ENCODE data around the gene SEMA3F.

- TF ChIP-seq CTCF (IDR thresholded peaks at IDR 0.05) (no peak), POLR2A (IDR thresholded peaks at IDR 0.05) (no peak)
Observed at GRCh38 chr3:50212971-50213370, 57.8 kb downstream of the SEMA3F start.
